ENCODE measurements around the gene RRAGC.
A peak's percentile ranks its signal among the peaks of the same experiment; 100 is the strongest.

The RRAGC gene

DNA sequence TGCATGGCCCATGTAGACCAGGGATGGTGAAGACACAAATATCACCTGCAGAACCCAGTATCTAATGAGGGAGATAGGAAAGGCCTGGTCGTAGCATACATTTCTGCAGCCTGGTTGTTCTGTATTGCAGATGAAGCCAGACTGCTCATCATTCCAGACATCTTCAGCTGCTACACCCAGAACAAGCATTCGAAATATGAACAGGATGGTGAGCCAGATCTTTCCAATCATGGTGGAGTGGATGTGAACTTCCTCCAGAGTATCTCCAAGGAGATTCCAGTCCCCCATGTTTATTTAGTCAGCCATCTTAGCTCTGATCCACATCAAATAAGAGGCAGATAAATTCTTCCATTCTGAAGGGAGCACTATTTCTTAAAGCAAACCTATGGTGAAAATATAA, 16.2 kb upstream of the RRAGC start:
- H3K4me3 ChIP-seq (IDR thresholded peaks at IDR 0.05; ENCODE audit: insufficient read depth, low read depth, low read length) = no peak overlapping the region
- H3K4me1 ChIP-seq (ENCODE audit: low read depth, poor library complexity, severe bottlenecking) = peaks cover 25% of the 10 kb centered on the region
- no peaks in the 10 kb centered on the region for H3K27me3 ChIP-seq (ENCODE audit: insufficient read depth, low read depth)
- H2AFZ ChIP-seq (ENCODE audit: low read depth) = no peak overlapping the region
- no peak overlapping the region for H3K9ac ChIP-seq
- no peaks in the 10 kb centered on the region for H4K20me1 ChIP-seq (ENCODE audit: insufficient read depth)
- H3K27ac ChIP-seq = no peak overlapping the region
- TF ChIP-seq, protein P1, sequence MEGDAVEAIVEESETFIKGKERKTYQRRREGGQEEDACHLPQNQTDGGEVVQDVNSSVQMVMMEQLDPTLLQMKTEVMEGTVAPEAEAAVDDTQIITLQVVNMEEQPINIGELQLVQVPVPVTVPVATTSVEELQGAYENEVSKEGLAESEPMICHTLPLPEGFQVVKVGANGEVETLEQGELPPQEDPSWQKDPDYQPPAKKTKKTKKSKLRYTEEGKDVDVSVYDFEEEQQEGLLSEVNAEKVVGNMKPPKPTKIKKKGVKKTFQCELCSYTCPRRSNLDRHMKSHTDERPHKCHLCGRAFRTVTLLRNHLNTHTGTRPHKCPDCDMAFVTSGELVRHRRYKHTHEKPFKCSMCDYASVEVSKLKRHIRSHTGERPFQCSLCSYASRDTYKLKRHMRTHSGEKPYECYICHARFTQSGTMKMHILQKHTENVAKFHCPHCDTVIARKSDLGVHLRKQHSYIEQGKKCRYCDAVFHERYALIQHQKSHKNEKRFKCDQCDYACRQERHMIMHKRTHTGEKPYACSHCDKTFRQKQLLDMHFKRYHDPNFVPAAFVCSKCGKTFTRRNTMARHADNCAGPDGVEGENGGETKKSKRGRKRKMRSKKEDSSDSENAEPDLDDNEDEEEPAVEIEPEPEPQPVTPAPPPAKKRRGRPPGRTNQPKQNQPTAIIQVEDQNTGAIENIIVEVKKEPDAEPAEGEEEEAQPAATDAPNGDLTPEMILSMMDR (conservative IDR thresholded peaks at IDR 0.05; ENCODE audit: low read depth, low read length) = no peak
- peaks cover 15% of the 10 kb centered on the region; the same call in 1 of the 2 replicates for H3K79me2 ChIP-seq (ENCODE audit: insufficient read depth, low read depth)
- no peak overlapping the region for H3K4me2 ChIP-seq
- no peaks in the 10 kb centered on the region for H3K36me3 ChIP-seq (ENCODE audit: insufficient read depth)

DNA sequence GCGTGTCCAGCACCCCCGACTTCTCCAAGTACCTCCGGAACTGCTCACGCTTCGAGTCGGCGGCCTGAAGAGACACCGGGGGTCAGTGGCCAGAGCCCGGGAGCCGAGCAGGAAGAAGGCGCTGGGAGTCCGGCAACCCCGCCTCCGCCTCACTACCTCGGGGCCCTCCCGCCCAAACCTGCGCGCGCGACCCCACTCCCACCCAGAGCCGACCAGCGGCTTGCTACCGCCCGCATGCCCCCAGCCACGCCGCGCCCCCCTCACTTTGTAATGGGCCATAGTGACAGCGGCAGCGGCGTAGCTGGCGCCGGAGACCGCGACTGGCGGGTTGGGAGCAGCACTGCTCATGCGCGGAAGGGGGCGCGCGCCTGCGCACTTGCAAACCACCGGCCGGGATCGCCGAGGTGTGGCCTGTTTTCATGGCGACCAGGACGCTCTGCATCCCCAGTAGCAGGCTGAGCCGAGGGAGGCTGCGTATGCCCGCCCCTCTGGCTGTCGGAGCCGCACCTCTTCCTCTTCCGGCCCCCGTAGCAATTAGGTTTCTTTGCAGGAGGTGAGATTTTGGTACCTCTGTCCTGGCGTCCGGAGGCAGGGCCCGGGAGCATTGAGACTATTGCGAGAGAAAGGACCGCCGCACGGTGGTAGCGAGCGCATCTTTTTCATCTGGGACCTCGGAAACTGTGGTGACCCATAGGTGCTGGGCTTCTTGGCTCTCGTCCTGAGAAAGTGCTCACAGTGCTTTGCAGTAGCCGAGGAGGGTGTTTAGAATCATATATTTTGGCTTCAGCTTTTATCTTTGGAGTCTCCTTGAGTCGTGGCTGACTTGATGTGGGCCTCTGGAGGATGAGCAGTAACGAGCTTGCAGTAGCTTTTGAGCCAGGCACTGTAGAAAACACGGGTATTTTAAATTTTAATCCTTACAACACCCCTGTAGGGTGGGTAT, 13.7 kb upstream of the RRAGC start, which contains the start of gene MYCBP:
Gene MYCBP, minus strand, starts transcription at position 322 of the 943 bp plus-strand sequence. Its CDS starts 43 bp downstream, at position 279.
- Histone ChIP-seq H3K27me3 (ENCODE audit: insufficient read depth, low read depth) (no peaks in the 10 kb centered on the region), H4K20me1 (ENCODE audit: insufficient read depth) (no peaks in the 10 kb centered on the region), H3K4me2 (peak within 1 kb of the TSS; percentile 97), H3K9ac (peak within 1 kb of the TSS; percentile 51; the same call in 1 of the 2 replicates), H3K36me3 (ENCODE audit: insufficient read depth) (no peaks in the 10 kb centered on the region), H3K4me3 (IDR thresholded peaks at IDR 0.05; ENCODE audit: insufficient read depth, low read depth, low read length) (peak within 1 kb of the TSS; percentile 89), H3K79me2 (ENCODE audit: insufficient read depth, low read depth) (peaks cover 15% of the 10 kb centered on the region; the same call in 1 of the 2 replicates), H2AFZ (ENCODE audit: low read depth) (peak within 1 kb of the TSS; percentile 85), H3K4me1 (ENCODE audit: low read depth, poor library complexity, severe bottlenecking) (peaks cover 25% of the 10 kb centered on the region), H3K27ac (no peak within 1 kb of the TSS)
- TF ChIP-seq, protein P1 (conservative IDR thresholded peaks at IDR 0.05; ENCODE audit: low read depth, low read length) = peak; percentile 38; the same call in 1 of the 2 replicates

DNA sequence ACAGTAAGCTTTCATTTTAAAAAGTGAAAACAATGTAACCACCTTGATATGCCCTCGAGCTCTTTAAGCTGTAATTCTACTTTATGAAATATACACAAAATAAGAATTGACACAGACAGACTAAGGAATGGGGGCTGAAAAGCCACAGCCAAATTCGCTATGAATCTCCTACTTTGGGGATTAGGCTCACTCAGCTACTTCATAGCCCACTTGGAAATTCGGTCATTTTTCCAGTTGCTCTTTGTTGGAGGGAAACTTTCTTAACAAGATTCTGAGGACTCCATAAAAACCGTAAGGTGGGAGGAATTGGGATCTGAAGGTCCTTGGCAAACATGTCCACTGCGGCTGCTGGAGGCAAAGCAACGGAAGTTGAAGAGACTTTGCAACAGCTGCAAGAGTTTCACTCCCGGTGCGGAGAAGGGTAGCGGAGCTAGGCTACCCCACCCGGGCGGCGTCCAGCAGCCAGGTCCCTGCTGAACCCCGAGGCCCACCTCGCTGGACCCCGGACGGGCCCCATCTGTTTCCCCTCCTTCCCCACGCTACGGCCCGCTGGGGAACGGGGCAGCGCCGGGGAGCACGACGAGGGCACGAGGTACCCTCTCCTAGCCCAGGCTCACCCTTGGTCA, 12.9 kb upstream of the RRAGC start:
- H3K9ac ChIP-seq = peak overlapping the region; percentile 51; the same call in 1 of the 2 replicates
- H3K4me3 ChIP-seq (IDR thresholded peaks at IDR 0.05; ENCODE audit: insufficient read depth, low read depth, low read length) = peak overlapping the region; percentile 84
- H4K20me1 ChIP-seq (ENCODE audit: insufficient read depth) = no peaks in the 10 kb centered on the region
- peak overlapping the region; percentile 85; the same call in 1 of the 2 replicates for H2AFZ ChIP-seq (ENCODE audit: low read depth)
- H3K27me3 ChIP-seq (ENCODE audit: insufficient read depth, low read depth) = no peaks in the 10 kb centered on the region
- peaks cover 15% of the 10 kb centered on the region; the same call in 1 of the 2 replicates for H3K79me2 ChIP-seq (ENCODE audit: insufficient read depth, low read depth)
- no peaks in the 10 kb centered on the region for H3K36me3 ChIP-seq (ENCODE audit: insufficient read depth)
- TF ChIP-seq, protein P1 (conservative IDR thresholded peaks at IDR 0.05; ENCODE audit: low read depth, low read length) = no peak
- H3K4me2 ChIP-seq = peak overlapping the region; percentile 71
- H3K27ac ChIP-seq = no peak overlapping the region
- H3K4me1 ChIP-seq (ENCODE audit: low read depth, poor library complexity, severe bottlenecking) = peaks cover 25% of the 10 kb centered on the region

DNA sequence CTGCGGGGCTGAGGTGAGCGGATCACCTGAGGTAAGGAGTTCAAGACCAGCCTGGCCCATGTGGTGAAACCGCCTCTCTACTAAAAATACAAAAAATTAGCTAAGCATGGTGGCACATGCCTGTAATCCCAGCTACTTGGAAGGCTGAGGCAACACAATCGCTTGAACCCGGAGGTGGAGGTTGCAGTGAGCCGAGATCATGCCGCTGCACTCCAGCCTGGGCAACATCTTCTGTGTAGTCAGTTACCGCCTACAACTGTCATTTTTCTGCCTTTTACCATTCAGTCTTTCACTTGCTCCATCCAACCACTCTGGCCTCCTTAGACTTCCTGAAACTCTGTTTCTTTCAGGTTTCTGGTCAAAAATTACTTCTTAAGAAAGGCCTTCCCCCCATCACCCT, 11.4 kb upstream of the RRAGC start:
- Histone ChIP-seq H3K79me2 (ENCODE audit: insufficient read depth, low read depth) (peaks cover 15% of the 10 kb centered on the region; the same call in 1 of the 2 replicates), H3K9ac (no peak overlapping the region), H3K4me2 (no peak overlapping the region), H2AFZ (ENCODE audit: low read depth) (no peak overlapping the region), H3K27ac (no peak overlapping the region), H3K4me1 (ENCODE audit: low read depth, poor library complexity, severe bottlenecking) (peaks cover 25% of the 10 kb centered on the region), H3K36me3 (ENCODE audit: insufficient read depth) (no peaks in the 10 kb centered on the region), H4K20me1 (ENCODE audit: insufficient read depth) (no peaks in the 10 kb centered on the region), H3K27me3 (ENCODE audit: insufficient read depth, low read depth) (no peaks in the 10 kb centered on the region), H3K4me3 (IDR thresholded peaks at IDR 0.05; ENCODE audit: insufficient read depth, low read depth, low read length) (no peak overlapping the region)
- TF ChIP-seq, protein P1 (conservative IDR thresholded peaks at IDR 0.05; ENCODE audit: low read depth, low read length) = no peak
